Thyroid gland (tissue), 4 donors: ENCODE measurements around the gene PKHD1. TPM values are rescaled to one million over a fixed set of nuclear protein-coding genes. Genes with fewer than 3 reads are reported as not detected.

Experiments
- DNase-seq, 2 donors: peaks; one replicate each; pipeline ENCODE4 v3.0.0-alpha.2; 2019
- H3K27ac ChIP-seq, 3 donors: fragments of 200-600 bp; sonication (generic); 1 replicate in 2 of 3; 2 replicates in 1 of 3; pipeline ENCODE4 v1.5.1; 2016 to 2019; ENCODE audit warnings: mild to moderate bottlenecking in 1 of 3, moderate library complexity in 1 of 3
- H3K27me3 ChIP-seq: fragments of 200-600 bp; sonication (generic); one replicate; pipeline ENCODE4 v1.5.1; 2019
- H3K36me3 ChIP-seq, 2 donors: fragments of 200-600 bp; sonication (generic); one replicate each; pipeline ENCODE4 v1.5.1; 2016 to 2019
- H3K4me1 ChIP-seq, 2 donors: fragments of 200-600 bp; sonication (generic); one replicate each; pipeline ENCODE4 v1.5.1; 2017 to 2019
- H3K4me3 ChIP-seq, 3 donors: fragments of 200-600 bp; sonication (generic); replicated peaks in 1 of 3; 1 replicate in 2 of 3; 2 replicates in 1 of 3; pipeline ENCODE4 v1.5.1; 2016; ENCODE audit warnings: mild to moderate bottlenecking in 1 of 3
- H3K9me3 ChIP-seq: fragments of 200-600 bp; sonication (generic); one replicate; pipeline ENCODE4 v1.5.1; 2017
- CTCF ChIP-seq, 6 experiments: fragments of 200-600 bp in 3 of 6; fragments of 450-650 bp in 3 of 6; sonication (generic) in 3 of 6; IDR thresholded peaks; one replicate each; pipeline ENCODE4 v1.5.1; 2016 to 2019; ENCODE audit warnings: antibody characterized with exemption in 6 of 6, mild to moderate bottlenecking in 2 of 6, inconsistent platforms in 1 of 6, moderate library complexity in 1 of 6
- POLR2A ChIP-seq, 2 donors: fragments of 450-650 bp; IDR thresholded peaks; one replicate each; pipeline ENCODE4 v1.6.1; 2017; ENCODE audit warnings: antibody characterized with exemption in 2 of 2, mild to moderate bottlenecking in 2 of 2, moderate library complexity in 1 of 2
- WGBS, 2 donors: methylation state at CpG; one replicate each; pipeline ENCODE4 v1.1.5; 2017; 5-methylcytosine and 5-hydroxymethylcytosine counted together
- intact Hi-C: fragments of 100-400 bp; cut with DNase I; formaldehyde crosslinking; loops from one replicate; pipeline ENCODE4 v1.15.1; 2023
- total RNA-seq, 4 donors: library from RNA; depleted of rRNA; stranded (reverse); fragments of >200 nt; gene quantifications; one replicate each; pipeline ENCODE4 v1.2.3, GENCODE V29; 2016

Gene PKHD1
- total RNA-seq, 4 donors from 2014 or later = under 0.01 to 0.11 (median 0.07) TPM

- no peak for DNase-seq
- TF ChIP-seq POLR2A (IDR thresholded peaks at IDR 0.05) (no peak), CTCF (IDR thresholded peaks at IDR 0.05) (no peak)
- Histone ChIP-seq H3K36me3 (no peaks in the 10 kb centered on the region), H3K27me3 (no peaks in the 10 kb centered on the region), H3K4me3 (no peak overlapping the region), H3K9me3 (no peaks in the 10 kb centered on the region), H3K27ac (no peak overlapping the region), H3K4me1 (peaks cover 0 to 5% of the 10 kb centered on the region in 2 donors)
- intact Hi-C loops = no loop called here
- WGBS, 2 donors = 62 to 65% methylated on average over 8 of the region's 8 CpGs
Observed at GRCh38 chr6:52077961-52078625, 9.3 kb downstream of the PKHD1 start.

- H3K27me3 ChIP-seq = no peaks in the 10 kb centered on the region
- no peak overlapping the region for H3K4me3 ChIP-seq
- intact Hi-C loops = no loop called here
- H3K9me3 ChIP-seq = no peaks in the 10 kb centered on the region
- H3K36me3 ChIP-seq = no peaks in the 10 kb centered on the region
- TF ChIP-seq CTCF (IDR thresholded peaks at IDR 0.05) (no peak), POLR2A (IDR thresholded peaks at IDR 0.05) (no peak)
- no peak for DNase-seq
- no peak overlapping the region for H3K27ac ChIP-seq
- peaks cover 0 to 5% of the 10 kb centered on the region in 2 donors for H3K4me1 ChIP-seq
- WGBS, 2 donors = 70% methylated on average over 3 of the region's 3 CpGs
Observed at GRCh38 chr6:52077180-52077884, 10.1 kb downstream of the PKHD1 start.

- Histone ChIP-seq H3K27ac (no peak overlapping the region), H3K9me3 (no peaks in the 10 kb centered on the region), H3K27me3 (no peaks in the 10 kb centered on the region), H3K4me1 (peaks cover 0 to 5% of the 10 kb centered on the region in 2 donors), H3K4me3 (no peak overlapping the region), H3K36me3 (no peaks in the 10 kb centered on the region)
- WGBS, 2 donors = 44 to 73% methylated on average over 4 of the region's 4 CpGs
- intact Hi-C loops = no loop called here
- no peak for DNase-seq
- no peak for TF ChIP-seq CTCF (IDR thresholded peaks at IDR 0.05)
- TF ChIP-seq POLR2A (IDR thresholded peaks at IDR 0.05) = no peak
Observed at GRCh38 chr6:52076791-52077179, 10.6 kb downstream of the PKHD1 start.

GRCh38 chr6:52074716-52075115, 12.7 kb downstream of the PKHD1 start:
- Histone ChIP-seq H3K36me3 (no peaks in the 10 kb centered on the region), H3K4me3 (no peak overlapping the region), H3K4me1 (peaks cover 0 to 5% of the 10 kb centered on the region in 2 donors), H3K27ac (no peak overlapping the region), H3K9me3 (no peaks in the 10 kb centered on the region), H3K27me3 (no peaks in the 10 kb centered on the region)
- TF ChIP-seq CTCF (IDR thresholded peaks at IDR 0.05) (no peak), POLR2A (IDR thresholded peaks at IDR 0.05) (no peak)
- 53 to 54% methylated on average over 5 of the region's 5 CpGs for WGBS, 2 donors
- peak in 1 of 2 donors; percentile 27 for DNase-seq
- intact Hi-C loops = no loop called here

GRCh38 chr6:52074155-52074554, 13.3 kb downstream of the PKHD1 start:
- intact Hi-C loops = no loop called here
- 68 to 74% methylated on average over 2 of the region's 2 CpGs for WGBS, 2 donors
- no peak overlapping the region for H3K4me3 ChIP-seq
- H3K27ac ChIP-seq = no peak overlapping the region
- H3K9me3 ChIP-seq = no peaks in the 10 kb centered on the region
- no peaks in the 10 kb centered on the region for H3K36me3 ChIP-seq
- H3K27me3 ChIP-seq = no peaks in the 10 kb centered on the region
- H3K4me1 ChIP-seq = peaks cover 0 to 5% of the 10 kb centered on the region in 2 donors
- DNase-seq = no peak
- TF ChIP-seq CTCF (IDR thresholded peaks at IDR 0.05) (no peak), POLR2A (IDR thresholded peaks at IDR 0.05) (no peak)
